Mesenchymal stem cell (in vitro differentiated cells and primary cell): Measurements from ENCODE around the gene FCRLB.

Source experiments
- DNase-seq: peaks from one replicate; pipeline ENCODE4 v3.0.0-alpha.2; 2013
- H2AFZ ChIP-seq: one replicate; pipeline ENCODE4 v1.6.1; 2013; ENCODE audit warnings: low read depth, mild to moderate bottlenecking, control low read depth, inconsistent platforms, low read length, moderate library complexity
- H2AK5ac ChIP-seq: 2 replicates; pipeline ENCODE4 v1.6.1; 2013; ENCODE audit warnings: low read length, moderate library complexity, mild to moderate bottlenecking, inconsistent platforms; ENCODE audit not compliant: severe bottlenecking
- H2BK120ac ChIP-seq: one replicate; pipeline ENCODE4 v1.6.1; 2013; ENCODE audit warnings: low read depth, mild to moderate bottlenecking, inconsistent platforms, low read length, moderate library complexity
- H2BK12ac ChIP-seq, 2 experiments: one replicate each; pipeline ENCODE4 v1.6.1; 2013; ENCODE audit warnings: inconsistent platforms in 2 of 2, low read length in 2 of 2, mild to moderate bottlenecking in 2 of 2, moderate library complexity in 2 of 2, control low read depth in 1 of 2
- H2BK15ac ChIP-seq: one replicate; pipeline ENCODE4 v1.6.1; 2013; ENCODE audit warnings: mild to moderate bottlenecking, low read depth, inconsistent platforms; ENCODE audit not compliant: poor library complexity, severe bottlenecking
- H2BK5ac ChIP-seq: 2 replicates; pipeline ENCODE4 v1.6.1; 2013; ENCODE audit warnings: low read depth, mild to moderate bottlenecking, low read length, control low read depth, inconsistent platforms; ENCODE audit not compliant: poor library complexity, severe bottlenecking
- H3K14ac ChIP-seq, 2 experiments: one replicate each; pipeline ENCODE4 v1.6.1; 2013; ENCODE audit warnings: inconsistent platforms in 2 of 2, low read length in 2 of 2, control low read depth in 1 of 2, mild to moderate bottlenecking in 1 of 2, moderate library complexity in 1 of 2
- H3K18ac ChIP-seq, 2 experiments: one replicate each; pipeline ENCODE4 v1.6.1; 2013; ENCODE audit warnings: inconsistent platforms in 2 of 2, low read length in 2 of 2, control low read depth in 1 of 2, low read depth in 1 of 2, mild to moderate bottlenecking in 1 of 2
- H3K23ac ChIP-seq, 2 experiments: one replicate each; pipeline ENCODE4 v1.6.1; 2013; ENCODE audit warnings: inconsistent platforms in 2 of 2, low read length in 2 of 2, mild to moderate bottlenecking in 2 of 2, moderate library complexity in 2 of 2, control low read depth in 1 of 2
- H3K27ac ChIP-seq: 2 replicates; pipeline ENCODE4 v1.5.1; 2013; ENCODE audit warnings: mild to moderate bottlenecking, moderate library complexity, low read length, control low read depth, inconsistent platforms; ENCODE audit not compliant: poor library complexity, severe bottlenecking
- H3K27me3 ChIP-seq, 2 experiments: 2 replicates each; pipeline versions ENCODE4 v1.6.1 to v1.7.0; 2013; ENCODE audit warnings: low read length in 2 of 2, mild to moderate bottlenecking in 2 of 2, moderate library complexity in 2 of 2, control low read depth in 1 of 2, inconsistent platforms in 1 of 2; ENCODE audit not compliant: control insufficient read depth in 1 of 2, insufficient read depth in 1 of 2
- H3K36me3 ChIP-seq, 2 experiments: 2 replicates each; pipeline versions ENCODE4 v1.6.1 to v1.7.0; 2013; ENCODE audit warnings: low read length in 2 of 2, control low read depth in 1 of 2, inconsistent platforms in 1 of 2, low read depth in 1 of 2, mild to moderate bottlenecking in 1 of 2; ENCODE audit not compliant: insufficient read depth in 2 of 2, control insufficient read depth in 1 of 2
- H3K4ac ChIP-seq, 2 experiments: one replicate each; pipeline ENCODE4 v1.6.1; 2013; ENCODE audit warnings: inconsistent platforms in 2 of 2, low read length in 2 of 2, mild to moderate bottlenecking in 2 of 2, moderate library complexity in 2 of 2, control low read depth in 1 of 2, low read depth in 1 of 2
- H3K4me1 ChIP-seq: 2 replicates; pipeline ENCODE4 v1.6.1; 2013; ENCODE audit warnings: low read depth, low read length, control low read depth; ENCODE audit not compliant: control insufficient read depth, insufficient read depth
- H3K4me2 ChIP-seq: 2 replicates; pipeline ENCODE4 v1.6.1; 2013; ENCODE audit warnings: low read length, mild to moderate bottlenecking, inconsistent platforms; ENCODE audit not compliant: poor library complexity, severe bottlenecking
- H3K4me3 ChIP-seq, 2 experiments: 2 replicates each; pipeline versions ENCODE4 v1.5.1 to v1.7.0; 2013; ENCODE audit warnings: low read length in 2 of 2, mild to moderate bottlenecking in 2 of 2, control low read depth in 1 of 2, low read depth in 1 of 2; ENCODE audit not compliant: insufficient read depth in 1 of 2
- H3K79me1 ChIP-seq: replicated peaks from 2 replicates; pipeline ENCODE4 v1.6.1; 2013; ENCODE audit warnings: mild to moderate bottlenecking, control low read depth, low read length, inconsistent platforms; ENCODE audit not compliant: poor library complexity, severe bottlenecking
- H3K9ac ChIP-seq: 2 replicates; pipeline ENCODE4 v1.7.0; 2013; ENCODE audit warnings: mild to moderate bottlenecking, low read length, moderate library complexity
- H3K9me3 ChIP-seq: 2 replicates; pipeline ENCODE4 v1.7.0; 2013; ENCODE audit warnings: mild to moderate bottlenecking, low read length; ENCODE audit not compliant: control insufficient read depth
- H4K8ac ChIP-seq: one replicate; pipeline ENCODE4 v1.6.1; 2013; ENCODE audit warnings: inconsistent platforms, mild to moderate bottlenecking, low read length, moderate library complexity
- H4K91ac ChIP-seq: one replicate; pipeline ENCODE4 v1.6.1; 2013; ENCODE audit warnings: mild to moderate bottlenecking, low read length, inconsistent platforms
- WGBS: methylation state at CpG from one replicate; pipeline ENCODE4 v1.1.7; 2013; ENCODE audit warnings: mixed read lengths; 5-methylcytosine and 5-hydroxymethylcytosine counted together

FCRLB gene

GRCh38 chr1:161749509-161750407 is 28.4 kb downstream of the FCRLB start, which contains the start of gene DUSP12:
Gene DUSP12 (plus strand): TSS chr1:161749786. CDS start chr1:161749802, 16 bp downstream.
- H2BK120ac ChIP-seq, result no peak within 1 kb of the TSS
- H3K18ac ChIP-seq, result peak within 1 kb of the TSS; percentile 95 to 100
- H3K27ac ChIP-seq, result peak within 1 kb of the TSS; percentile 96
- H4K91ac ChIP-seq, result peak within 1 kb of the TSS; percentile 97
- WGBS, result under 1% methylated on average over 64 of the region's 65 CpGs
- no peak within 1 kb of the TSS for H2AK5ac ChIP-seq
- H3K4me3 ChIP-seq, result peak within 1 kb of the TSS; percentile 86 to 99
- H2BK5ac ChIP-seq, result peak within 1 kb of the TSS; percentile 31
- H3K14ac ChIP-seq, result peak within 1 kb of the TSS in 1 of 2 experiments; percentile 97
- H3K9me3 ChIP-seq, result no peaks in the 10 kb centered on the region
- peak within 1 kb of the TSS; percentile 94 for H2AFZ ChIP-seq
- H3K36me3 ChIP-seq, result peaks cover 8 to 37% of the 10 kb centered on the region in 2 experiments
- peaks cover 10% of the 10 kb centered on the region for H3K79me1 ChIP-seq
- peak within 1 kb of the TSS; percentile 94 for H4K8ac ChIP-seq
- peak within 1 kb of the TSS; percentile 18 to 98 for H3K4ac ChIP-seq
- H3K4me2 ChIP-seq, result peak within 1 kb of the TSS; percentile 83
- H2BK15ac ChIP-seq, result no peak within 1 kb of the TSS
- peaks cover 6% of the 10 kb centered on the region for H3K4me1 ChIP-seq
- H2BK12ac ChIP-seq, result peak within 1 kb of the TSS in 1 of 2 experiments; percentile 45
- no peaks in the 10 kb centered on the region for H3K27me3 ChIP-seq
- DNase-seq, result peak; percentile 96
- H3K23ac ChIP-seq, result peak within 1 kb of the TSS in 1 of 2 experiments; percentile 23
- peak within 1 kb of the TSS; percentile 96 for H3K9ac ChIP-seq

DNA sequence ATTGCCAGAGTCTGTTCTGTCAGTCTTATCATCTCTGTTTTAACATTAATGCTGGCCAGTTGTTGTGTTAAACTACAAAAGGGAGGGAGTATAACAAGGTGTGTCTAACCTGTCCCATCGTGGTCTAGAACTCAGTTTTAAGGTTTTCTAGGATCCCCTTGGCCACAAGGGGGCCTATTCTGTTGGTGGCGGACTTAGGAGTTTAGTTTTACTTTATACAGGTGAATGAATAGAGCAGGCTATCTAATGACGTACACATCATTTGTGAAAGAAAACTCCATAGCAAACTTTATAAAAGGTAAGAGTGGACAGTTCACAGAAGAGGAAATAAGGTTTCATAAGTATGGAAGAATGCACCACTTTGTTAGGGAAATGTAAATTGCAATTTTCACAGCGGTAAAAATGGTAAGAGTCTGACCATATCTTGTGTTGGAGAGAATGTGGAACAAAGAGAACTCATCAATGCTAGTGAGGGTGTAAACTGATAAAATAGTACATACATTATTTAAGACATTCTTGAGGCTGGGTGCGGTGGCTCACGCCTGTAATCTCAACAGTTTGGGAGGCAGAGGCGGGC is 42.3 kb downstream of the FCRLB start:
- Histone ChIP-seq H3K14ac (no peak overlapping the region), H3K4me2 (no peak overlapping the region), H4K91ac (no peak overlapping the region), H3K9ac (no peak overlapping the region), H2BK5ac (no peak overlapping the region), H3K27me3 (no peaks in the 10 kb centered on the region), H3K79me1 (peaks cover 1% of the 10 kb centered on the region), H3K4me1 (peaks cover 2% of the 10 kb centered on the region), H3K4ac (no peak overlapping the region), H3K23ac (no peak overlapping the region), H2BK15ac (no peak overlapping the region), H3K36me3 (peaks cover 2 to 4% of the 10 kb centered on the region in 2 experiments), H2AK5ac (no peak overlapping the region), H2BK120ac (no peak overlapping the region), H3K27ac (no peak overlapping the region), H3K4me3 (no peak overlapping the region), H3K18ac (no peak overlapping the region), H2BK12ac (no peak overlapping the region), H2AFZ (no peak overlapping the region), H3K9me3 (no peaks in the 10 kb centered on the region), H4K8ac (no peak overlapping the region)
- WGBS, result 77% methylated on average over 7 of the region's 7 CpGs
- peak; percentile 29 for DNase-seq

GRCh38 chr1:161766102-161766981 is 45.0 kb downstream of the FCRLB start, which contains the start of gene ATF6:
Gene ATF6 (plus strand): TSS chr1:161766320. CDS start chr1:161766361, 41 bp downstream.
- Histone ChIP-seq H2AFZ (peak within 1 kb of the TSS; percentile 19), H2BK120ac (no peak within 1 kb of the TSS), H3K4me1 (peaks cover 2% of the 10 kb centered on the region), H4K91ac (peak within 1 kb of the TSS; percentile 70), H4K8ac (peak within 1 kb of the TSS; percentile 86), H3K4me2 (peak within 1 kb of the TSS; percentile 65), H3K27me3 (no peaks in the 10 kb centered on the region), H3K36me3 (no peaks in the 10 kb centered on the region), H3K14ac (peak within 1 kb of the TSS in 1 of 2 experiments; percentile 43), H3K4ac (peak within 1 kb of the TSS; percentile 2 to 69), H3K79me1 (peaks cover 3% of the 10 kb centered on the region), H2BK5ac (no peak within 1 kb of the TSS), H2BK12ac (no peak within 1 kb of the TSS), H3K9me3 (no peaks in the 10 kb centered on the region), H3K18ac (peak within 1 kb of the TSS; percentile 1 to 58), H3K27ac (peak within 1 kb of the TSS; percentile 26), H2BK15ac (peak within 1 kb of the TSS; percentile 86), H3K23ac (no peak within 1 kb of the TSS), H3K9ac (peak within 1 kb of the TSS; percentile 99), H2AK5ac (no peak within 1 kb of the TSS), H3K4me3 (peak within 1 kb of the TSS; percentile 66 to 99)
- WGBS, result 4% methylated on average over 33 of the region's 35 CpGs
- peak; percentile 97 for DNase-seq
